Fibroblast of lung (primary cell): ENCODE measurements around the gene ACSF2.

Experiments
- EZH2 ChIP-seq: IDR thresholded peaks from 2 replicates; pipeline ENCODE4 v1.5.1; 2012; ENCODE audit warnings: low read length, control low read depth, mild to moderate bottlenecking; ENCODE audit errors: missing control alignments
- TF ChIP-seq, protein P1 (sequence below), 2 donors: IDR thresholded peaks in 1 of 2; conservative IDR thresholded peaks in 1 of 2; 1 replicate in 1 of 2; 2 replicates in 1 of 2; pipeline ENCODE4 v1.5.1; 2011 to 2012; ENCODE audit warnings: low read length in 2 of 2, control low read depth in 1 of 2, inconsistent platforms in 1 of 2, low read depth in 1 of 2, mild to moderate bottlenecking in 1 of 2

GRCh38 chr17:50396261-50397110, 29.5 kb upstream of the ACSF2 start:
- TF ChIP-seq, protein P1, sequence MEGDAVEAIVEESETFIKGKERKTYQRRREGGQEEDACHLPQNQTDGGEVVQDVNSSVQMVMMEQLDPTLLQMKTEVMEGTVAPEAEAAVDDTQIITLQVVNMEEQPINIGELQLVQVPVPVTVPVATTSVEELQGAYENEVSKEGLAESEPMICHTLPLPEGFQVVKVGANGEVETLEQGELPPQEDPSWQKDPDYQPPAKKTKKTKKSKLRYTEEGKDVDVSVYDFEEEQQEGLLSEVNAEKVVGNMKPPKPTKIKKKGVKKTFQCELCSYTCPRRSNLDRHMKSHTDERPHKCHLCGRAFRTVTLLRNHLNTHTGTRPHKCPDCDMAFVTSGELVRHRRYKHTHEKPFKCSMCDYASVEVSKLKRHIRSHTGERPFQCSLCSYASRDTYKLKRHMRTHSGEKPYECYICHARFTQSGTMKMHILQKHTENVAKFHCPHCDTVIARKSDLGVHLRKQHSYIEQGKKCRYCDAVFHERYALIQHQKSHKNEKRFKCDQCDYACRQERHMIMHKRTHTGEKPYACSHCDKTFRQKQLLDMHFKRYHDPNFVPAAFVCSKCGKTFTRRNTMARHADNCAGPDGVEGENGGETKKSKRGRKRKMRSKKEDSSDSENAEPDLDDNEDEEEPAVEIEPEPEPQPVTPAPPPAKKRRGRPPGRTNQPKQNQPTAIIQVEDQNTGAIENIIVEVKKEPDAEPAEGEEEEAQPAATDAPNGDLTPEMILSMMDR (conservative IDR thresholded peaks at IDR 0.05 in 1 of 2, IDR thresholded peaks at IDR 0.05 in 1 of 2; ENCODE audit: low read depth in 1 of 2, low read length in 2 of 2): no peak
- no peak for TF ChIP-seq EZH2
